NCI-H2081 treated with DMSO at 0.1 percent for 48 hours (cell line): Measurements from ENCODE around the gene IQCF2.
"Not testable (repeated sequence)": the region's sequence is repeated elsewhere in the genome, so short reads cannot be mapped to it uniquely, and the experiment has no call there.

Source experiments
- DNase-seq: peaks from one replicate; lab custom pipeline; 2025; lab: John Stamatoyannopoulos, UW

The IQCF2 gene

DNA sequence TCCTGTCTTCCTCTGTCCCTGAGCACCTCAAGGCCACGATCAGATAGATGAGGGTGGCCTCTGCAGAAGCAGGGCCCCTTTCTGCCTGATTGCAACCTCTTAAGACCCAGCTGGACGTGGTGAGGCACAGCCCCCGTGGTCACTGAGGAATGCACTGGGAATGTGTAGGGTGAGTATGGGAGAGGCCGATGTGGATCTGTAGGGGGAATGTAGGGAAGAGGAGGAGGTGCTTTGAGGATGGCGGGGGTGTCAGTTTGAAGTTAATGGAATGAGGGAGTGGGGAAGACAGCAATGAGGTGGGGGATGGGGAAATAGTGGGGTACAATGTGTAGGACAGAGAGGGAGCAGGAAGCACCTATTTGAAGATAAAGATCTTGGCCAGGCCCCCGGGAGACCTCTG lies 14.8 kb downstream of the IQCF2 start:
- DNase-seq: no peak

DNA sequence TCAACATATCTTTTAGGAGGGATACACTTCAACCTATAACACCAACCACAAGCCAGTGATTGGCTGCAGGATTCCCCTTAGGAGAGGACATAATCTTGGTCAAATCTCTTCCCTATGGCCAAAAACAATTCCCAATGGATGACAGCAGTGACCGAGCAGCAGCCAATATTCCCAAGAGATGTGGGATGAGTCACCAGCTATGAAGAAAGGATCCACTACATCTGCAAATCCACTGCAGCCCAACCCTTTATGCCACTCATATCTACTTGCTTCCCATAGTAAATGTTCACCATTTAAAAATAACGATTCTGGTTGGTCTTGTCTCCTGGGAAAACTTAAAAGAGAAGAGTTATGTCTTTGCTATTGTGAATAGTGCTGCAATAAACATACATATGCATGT lies 18.5 kb downstream of the IQCF2 start:
- DNase-seq: no peak

DNA sequence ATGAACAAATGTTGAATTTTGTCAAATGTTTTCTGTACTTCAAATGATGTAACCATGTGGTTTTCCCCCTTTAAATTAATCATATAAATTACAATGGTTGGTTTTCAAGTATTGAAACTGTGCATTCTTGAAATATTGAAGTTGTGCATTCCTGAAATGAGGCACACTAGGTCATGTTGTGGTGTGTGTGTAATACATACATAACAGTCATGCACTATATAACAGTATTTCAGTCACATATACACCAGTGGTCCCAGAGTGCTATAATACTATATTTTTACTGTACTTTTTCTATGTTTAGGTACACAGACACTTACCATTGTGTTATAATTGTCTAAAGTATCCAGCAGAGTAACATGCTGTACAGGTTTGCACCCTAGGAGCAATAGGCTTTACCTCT lies 25.0 kb downstream of the IQCF2 start:
- DNase-seq: no peak

DNA sequence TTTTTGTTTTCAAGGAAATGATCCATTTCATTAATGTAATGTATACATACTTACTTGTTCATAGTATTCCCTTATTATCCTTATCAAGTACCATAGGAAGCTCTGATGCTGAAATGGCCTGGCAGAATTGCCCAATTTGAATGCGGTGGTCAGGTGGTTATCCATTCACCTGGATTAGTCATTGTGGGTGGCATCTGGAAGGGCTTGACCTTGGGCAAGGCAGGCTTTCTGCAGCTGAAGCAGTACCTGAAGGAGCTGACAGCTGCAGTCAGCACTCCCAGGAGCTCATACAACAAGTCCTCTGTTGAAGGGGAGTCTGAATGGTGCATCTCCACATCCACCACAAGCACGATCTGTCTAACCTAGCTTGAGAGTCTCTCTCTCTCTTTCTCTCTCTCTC lies 26.2 kb downstream of the IQCF2 start:
- no peak for DNase-seq

GRCh38 chr3:51888463-51889105 lies 27.2 kb downstream of the IQCF2 start:
- DNase-seq: no peak

- no peak for DNase-seq
These were observed 30.0 kb downstream of the IQCF2 start for GRCh38 chr3:51891242-51892039.

GRCh38 chr3:51894391-51894790 lies 33.0 kb downstream of the IQCF2 start:
- no peak for DNase-seq

DNA sequence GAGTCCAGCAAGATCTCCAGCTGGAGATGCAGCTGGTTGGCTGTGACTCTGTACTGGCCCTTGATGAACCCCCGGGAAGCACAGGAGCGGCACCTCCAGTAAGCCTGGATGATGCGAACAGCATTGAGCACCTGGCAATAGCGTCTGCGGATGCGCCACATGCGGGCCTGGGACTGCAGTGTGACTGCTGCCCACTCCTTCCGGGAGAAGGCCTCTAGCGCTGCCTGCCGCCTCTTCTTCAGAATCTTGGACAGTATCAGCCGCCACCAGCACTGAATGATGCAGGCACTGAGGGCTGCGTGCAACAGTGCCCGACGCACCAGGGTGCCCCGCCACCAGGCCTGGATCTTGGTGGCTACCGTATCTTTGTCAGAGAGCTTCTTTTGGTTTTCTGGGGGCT lies 33.5 kb downstream of the IQCF2 start:
- DNase-seq: no peak

- no peak for DNase-seq
These were observed 35.3 kb downstream of the IQCF2 start for GRCh38 chr3:51896607-51897305.

- no peak for DNase-seq
These were observed 36.0 kb downstream of the IQCF2 start for GRCh38 chr3:51897391-51897790.

GRCh38 chr3:51900043-51900442 lies 38.6 kb downstream of the IQCF2 start:
- DNase-seq: not testable (repeated sequence)

DNA sequence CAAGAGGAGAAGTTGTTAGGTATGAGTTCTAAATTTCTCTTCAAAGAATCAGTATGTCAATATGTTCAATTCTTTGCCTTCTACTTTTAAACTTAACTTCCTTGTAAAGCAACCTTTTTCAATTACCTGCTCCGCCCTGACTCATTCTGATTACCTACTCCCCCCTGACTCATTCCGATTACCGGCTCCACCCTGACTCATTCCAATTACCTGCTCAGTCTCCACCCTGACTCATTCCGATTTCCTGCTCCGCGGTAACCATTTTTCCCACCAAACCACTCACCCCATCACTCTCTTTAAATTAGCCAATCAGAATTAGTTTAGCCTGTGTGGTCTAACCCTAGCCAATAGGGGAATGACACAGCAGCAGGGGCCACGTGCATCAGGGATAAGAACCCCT lies 40.9 kb downstream of the IQCF2 start:
- DNase-seq: not testable (repeated sequence)

DNA sequence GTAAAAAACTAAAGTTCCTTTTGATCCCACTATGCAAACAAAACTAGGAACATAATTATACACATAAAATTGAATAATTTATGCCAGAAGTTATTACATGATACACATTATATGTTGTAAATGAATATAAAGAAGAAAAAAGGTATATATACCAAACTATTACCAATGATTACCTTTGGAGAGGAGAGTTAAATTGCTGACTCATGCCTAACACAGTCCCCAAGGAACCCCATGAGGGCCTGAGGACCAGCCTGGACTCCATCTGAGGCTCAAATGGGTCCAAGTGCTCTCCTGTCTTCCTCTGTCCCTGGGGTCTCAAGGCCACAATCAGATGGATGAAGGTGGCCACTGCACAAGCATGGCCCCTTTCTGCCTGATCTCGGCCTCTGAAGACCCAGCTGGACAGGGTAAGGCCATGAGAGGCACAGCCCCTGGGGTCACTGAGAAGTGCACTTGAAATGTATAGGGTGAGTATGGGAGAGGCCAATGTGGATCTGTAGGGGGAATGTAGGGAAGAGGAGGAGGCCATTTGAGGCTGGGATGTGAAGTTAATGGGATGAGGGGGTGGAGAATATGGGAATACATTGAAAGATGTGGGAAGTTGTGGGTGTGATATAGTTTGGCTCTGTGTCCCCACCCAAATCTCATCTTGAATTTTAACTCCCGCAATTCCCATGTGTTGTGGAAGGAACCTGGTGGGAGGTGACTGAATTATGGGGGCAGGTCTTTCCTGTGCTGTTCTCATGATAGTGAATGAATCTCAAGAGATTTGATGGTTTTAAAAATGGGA lies 42.8 kb downstream of the IQCF2 start:
- DNase-seq: no peak

DNA sequence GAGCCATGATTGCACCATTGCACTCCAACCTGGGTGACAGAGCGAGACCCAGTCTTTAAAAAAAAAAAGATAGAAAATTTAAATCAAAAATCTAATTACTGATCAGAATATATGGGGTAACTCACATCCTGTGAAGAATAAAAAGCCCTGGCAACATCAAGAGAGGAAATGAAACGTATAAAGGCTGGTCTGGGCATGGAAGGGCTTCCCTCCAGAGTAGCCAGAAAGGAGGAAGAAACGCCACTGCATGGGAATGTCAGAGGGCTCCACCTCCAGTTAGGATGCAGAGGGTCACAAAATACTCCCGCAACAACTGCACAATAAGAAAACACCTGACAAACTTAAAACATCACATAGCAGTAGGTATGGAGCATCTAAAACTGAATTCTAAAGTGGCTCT lies 46.6 kb downstream of the IQCF2 start:
- DNase-seq: no peak
